ENCODE data around the gene UQCRQ. TPM values are rescaled to one million over a fixed set of nuclear protein-coding genes. Genes with fewer than 3 reads are reported as not detected.

The UQCRQ gene
- total and polyA plus RNA-seq, 2 of the 13 experiments (the other 11 are each of a cell fraction or from before 2014, with no cell fraction given), result 257 to 575 TPM

- Histone ChIP-seq H3K9me3 (ENCODE audit: low read length) (no peaks in the 10 kb centered on the region), H2AFZ (ENCODE audit: low read length) (no peak overlapping the region), H3K79me2 (ENCODE audit: insufficient read depth, low read length) (peaks cover 29% of the 10 kb centered on the region), H3K27me3 (ENCODE audit: control insufficient read depth in 1 of 2, insufficient read depth in 2 of 2, low read length in 2 of 2) (no peaks in the 10 kb centered on the region; a peak in 1 of 5 replicates), H4K20me1 (ENCODE audit: insufficient read depth, low read length) (no peaks in the 10 kb centered on the region), H3K36me3 (replicated peaks in 1 of 2; ENCODE audit: control insufficient read depth in 1 of 2, insufficient read depth in 2 of 2, low read length in 2 of 2) (peaks cover 0 to 25% of the 10 kb centered on the region in 2 experiments; a peak in 3 of 5 replicates), H3K4me2 (ENCODE audit: low read depth, low read length) (no peak overlapping the region), H3K27ac (ENCODE audit: extremely low read length, insufficient read depth, low read length) (peak overlapping the region; percentile 95), H3K9ac (ENCODE audit: insufficient read depth, low read depth, low read length) (no peak overlapping the region), H3K4me3 (replicated peaks in 1 of 3; ENCODE audit: insufficient read depth in 1 of 3, low read depth in 2 of 3, low read length in 3 of 3) (no peak overlapping the region), H3K4me1 (ENCODE audit: insufficient read depth, low read length) (peaks cover 79% of the 10 kb centered on the region)
- FAIRE-seq (no peak), DNase-seq (ENCODE audit: low spot score) (no peak), ATAC-seq (no peak)
- WGBS (ENCODE audit: low lambda C conversion rate), result 67% methylated on average over 2 of the region's 2 CpGs
- no peak for TF ChIP-seq ZNF552 (CRISPR knock-in tag; IDR thresholded peaks at IDR 0.05; ENCODE audit: borderline replicate concordance)
- no peak for TF ChIP-seq ISX (CRISPR knock-in tag; conservative IDR thresholded peaks at IDR 0.05)
- TF ChIP-seq NR2F1 (CRISPR knock-in tag; IDR thresholded peaks at IDR 0.05), result no peak
- no peak for TF ChIP-seq NR2F6 (IDR thresholded peaks at IDR 0.05)
- TF ChIP-seq NR2F6 (CRISPR knock-in tag; IDR thresholded peaks at IDR 0.05), result 0 out of 2 replicates have a peak, but pooled peaks have one; percentile 6
- no peak for TF ChIP-seq ZC3H4 (CRISPR knock-in tag; IDR thresholded peaks at IDR 0.05; ENCODE audit: borderline replicate concordance)
- no peak for TF ChIP-seq RBFOX2 (IDR thresholded peaks at IDR 0.05; ENCODE audit: low read depth, low read length)
- TF ChIP-seq PRDM10 (CRISPR knock-in tag; IDR thresholded peaks at IDR 0.05; ENCODE audit: low read depth), result no peak
- TF ChIP-seq, protein P1, sequence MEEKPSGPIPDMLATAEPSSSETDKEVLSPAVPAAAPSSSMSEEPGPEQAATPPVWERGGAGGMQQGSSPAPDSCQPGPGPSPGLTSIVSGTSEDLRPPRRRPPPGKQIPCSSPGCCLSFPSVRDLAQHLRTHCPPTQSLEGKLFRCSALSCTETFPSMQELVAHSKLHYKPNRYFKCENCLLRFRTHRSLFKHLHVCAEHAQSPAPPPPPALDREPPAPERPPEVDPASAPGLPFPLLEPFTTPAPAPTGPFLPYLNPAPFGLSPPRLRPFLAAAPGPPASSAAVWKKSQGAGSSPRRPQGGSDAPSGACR (CRISPR knock-in tag; IDR thresholded peaks at IDR 0.05), result no peak
- 0 out of 2 replicates have a peak, but pooled peaks have one; percentile 41 for TF ChIP-seq ZFX (CRISPR knock-in tag; IDR thresholded peaks at IDR 0.05; ENCODE audit: low read depth)
- TF ChIP-seq, protein P2, sequence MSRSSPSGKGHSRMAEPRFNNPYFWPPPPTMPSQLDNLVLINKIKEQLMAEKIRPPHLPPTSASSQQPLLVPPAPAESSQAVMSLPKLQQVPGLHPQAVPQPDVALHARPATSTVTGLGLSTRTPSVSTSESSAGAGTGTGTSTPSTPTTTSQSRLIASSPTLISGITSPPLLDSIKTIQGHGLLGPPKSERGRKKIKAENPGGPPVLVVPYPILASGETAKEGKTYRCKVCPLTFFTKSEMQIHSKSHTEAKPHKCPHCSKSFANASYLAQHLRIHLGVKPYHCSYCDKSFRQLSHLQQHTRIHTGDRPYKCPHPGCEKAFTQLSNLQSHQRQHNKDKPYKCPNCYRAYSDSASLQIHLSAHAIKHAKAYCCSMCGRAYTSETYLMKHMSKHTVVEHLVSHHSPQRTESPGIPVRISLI (CRISPR knock-in tag; IDR thresholded peaks at IDR 0.05; ENCODE audit: borderline replicate concordance), result no peak
- no peak for TF ChIP-seq SIX1 (CRISPR knock-in tag; IDR thresholded peaks at IDR 0.05; ENCODE audit: borderline replicate concordance)
- TF ChIP-seq ZNF724P (CRISPR knock-in tag; IDR thresholded peaks at IDR 0.05; ENCODE audit: borderline replicate concordance), result no peak
- TF ChIP-seq ZNF441 (CRISPR knock-in tag; IDR thresholded peaks at IDR 0.05; ENCODE audit: borderline replicate concordance), result no peak
- TF ChIP-seq ZBTB7B (CRISPR knock-in tag; IDR thresholded peaks at IDR 0.05), result no peak
- in situ Hi-C loops (cut with HindIII; ENCODE audit: extremely low pct_ligation_motif_present, low pct_unique_long_range_greater_than_20kb) (loop anchor here (5.0 kb wide), 1 partner anchor 38 kb away; the partner anchor contains the start of gene SHROOM1), intact Hi-C loops (cut with micrococcal nuclease; ENCODE audit: unreplicated experiment) (no loop called here)
- CTCF ChIA-PET (ENCODE audit: low intra/inter-chr PET ratio, low total read pairs), result no interaction called here
- BruUV-seq (replicated peaks), result no TSS peak
- POLR2A ChIA-PET, result interaction anchor here (1.2 to 8.7 kb wide), 5 partner anchors 30 to 116 kb away, joined by 3 to 91 read pairs (median 5); partner anchors contain the start of gene SHROOM1
Measured at GRCh38 chr5:132870801-132871200, 4.4 kb downstream of the UQCRQ start.
